NCI-H345 (cell line): ENCODE data around the gene RPL7A.
"Not testable (repeated sequence)": the region's sequence is repeated elsewhere in the genome, so short reads cannot be mapped to it uniquely, and the experiment has no call there.

Experiments
- DNase-seq: peaks from one replicate; lab custom pipeline; 2025; lab: John Stamatoyannopoulos, UW

RPL7A gene

DNA sequence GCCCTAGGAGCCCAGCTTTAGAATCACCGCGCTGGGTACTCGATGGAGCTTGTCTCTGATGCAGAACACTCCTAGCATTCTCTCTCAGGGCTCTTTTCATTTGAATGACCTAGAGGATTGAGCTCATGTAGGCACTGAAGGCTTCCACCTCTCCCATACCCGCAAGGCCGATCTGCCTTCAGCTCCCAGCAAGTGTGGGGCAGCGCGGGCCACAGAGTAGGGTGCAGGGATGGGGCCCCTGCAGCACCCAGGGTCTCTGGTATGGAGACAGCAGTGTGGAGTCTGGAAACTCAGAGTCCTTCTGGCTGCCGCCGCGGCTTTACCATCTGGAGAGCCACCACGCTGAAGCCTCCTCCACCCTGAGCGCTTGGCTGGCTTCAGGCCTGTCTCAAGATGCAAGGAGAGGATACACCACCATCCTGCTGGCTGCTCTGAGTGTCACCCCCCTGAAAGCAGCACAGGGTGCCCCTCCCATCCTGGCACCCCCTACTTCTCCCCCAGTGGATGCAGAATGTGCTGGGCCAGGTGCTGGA, 41.1 kb downstream of the RPL7A start:
- DNase-seq = no peak

DNA sequence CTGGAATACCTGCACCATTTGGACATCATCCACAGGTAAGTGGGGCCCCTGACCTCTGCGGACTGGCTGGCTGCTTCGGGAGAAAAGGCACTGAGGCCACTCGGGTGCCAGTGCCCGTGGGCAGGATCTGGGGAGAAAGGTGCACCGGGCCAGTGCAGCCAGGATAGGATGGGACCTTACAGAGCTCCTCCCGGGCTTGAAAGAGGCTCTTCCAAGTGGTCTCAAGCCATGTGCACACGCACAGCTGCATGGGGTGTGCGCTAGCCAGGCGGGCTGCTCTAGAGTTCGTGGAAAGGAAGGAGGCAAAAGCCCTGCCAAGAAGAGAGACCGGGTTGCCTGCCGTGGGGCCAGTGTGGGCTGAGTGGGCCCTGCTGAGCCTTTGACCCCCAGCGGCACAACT, 41.5 kb downstream of the RPL7A start:
- no peak for DNase-seq

DNA sequence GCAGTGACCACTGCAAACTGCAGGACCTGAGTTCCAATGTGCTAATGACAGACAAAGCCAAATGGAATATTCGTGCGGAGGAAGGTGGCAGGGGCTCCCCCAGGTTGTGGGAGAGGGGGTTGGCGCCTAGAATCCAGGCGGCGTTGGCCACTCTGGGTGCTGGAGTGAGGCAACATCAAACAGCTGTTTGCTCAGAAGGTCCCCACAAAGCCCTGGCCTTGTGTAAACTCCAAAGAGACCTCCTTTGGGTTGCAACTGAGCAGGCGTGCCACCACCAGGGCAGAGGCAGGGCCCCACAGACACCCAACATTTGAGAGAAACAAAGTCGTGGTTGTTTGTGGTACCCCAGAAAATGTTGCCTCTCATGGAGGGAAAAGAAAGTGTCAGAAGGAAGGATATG, 42.7 kb downstream of the RPL7A start:
- no peak for DNase-seq

GRCh38 chr9:133391449-133391848, 43.4 kb downstream of the RPL7A start:
- DNase-seq = not testable (repeated sequence)

DNA sequence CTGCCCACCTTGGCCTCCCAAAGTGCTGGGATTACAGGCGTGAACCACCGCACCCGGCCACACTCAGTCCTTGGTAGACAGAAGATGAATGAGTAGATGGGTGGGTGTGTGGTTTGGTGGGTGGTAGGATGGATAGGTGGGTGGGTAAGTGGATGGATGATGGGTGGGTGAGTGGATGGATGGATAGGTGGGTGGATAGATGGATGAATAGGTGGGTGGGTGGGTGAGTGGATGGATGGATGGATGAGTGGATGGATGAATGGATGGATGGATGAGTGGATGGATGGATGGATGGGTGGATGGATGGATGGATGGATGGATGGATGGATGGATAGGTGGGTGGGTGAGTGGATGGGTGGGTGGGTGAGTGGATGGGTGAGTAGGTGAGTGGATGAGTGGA, 44.3 kb downstream of the RPL7A start:
- not testable (repeated sequence) for DNase-seq

- no peak for DNase-seq
Measured at GRCh38 chr9:133393399-133393798, 45.4 kb downstream of the RPL7A start.

DNA sequence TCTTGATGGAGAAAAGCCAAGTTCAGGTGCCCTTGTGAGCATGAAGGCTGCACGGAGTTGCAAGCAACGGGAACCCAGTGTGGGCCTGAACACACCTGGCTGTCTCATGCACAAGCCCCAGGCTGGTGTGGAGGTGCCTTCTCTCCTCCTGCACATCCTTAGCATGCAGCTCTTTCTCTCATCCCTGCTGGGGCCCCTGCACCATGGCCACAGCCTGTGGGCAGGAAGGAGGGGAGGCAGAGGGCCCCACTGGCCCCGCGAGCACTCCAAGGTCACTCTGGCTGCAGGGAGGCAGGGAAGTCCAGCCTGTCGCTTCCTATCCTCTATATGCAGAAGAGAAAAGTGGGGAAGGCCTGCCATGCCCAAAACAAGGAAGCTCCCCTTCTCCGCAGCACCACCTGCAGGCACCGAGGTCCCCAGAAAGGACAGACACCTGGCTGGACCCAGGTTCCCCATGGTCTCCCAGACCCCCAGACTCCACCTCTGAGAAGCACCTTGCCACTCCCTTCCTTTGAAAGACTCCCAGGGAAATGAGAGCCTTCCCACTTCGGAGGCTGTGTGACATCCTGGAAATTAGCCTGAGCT, 46.8 kb downstream of the RPL7A start:
- no peak for DNase-seq

GRCh38 chr9:133396952-133397351, 48.9 kb downstream of the RPL7A start:
- no peak for DNase-seq

DNA sequence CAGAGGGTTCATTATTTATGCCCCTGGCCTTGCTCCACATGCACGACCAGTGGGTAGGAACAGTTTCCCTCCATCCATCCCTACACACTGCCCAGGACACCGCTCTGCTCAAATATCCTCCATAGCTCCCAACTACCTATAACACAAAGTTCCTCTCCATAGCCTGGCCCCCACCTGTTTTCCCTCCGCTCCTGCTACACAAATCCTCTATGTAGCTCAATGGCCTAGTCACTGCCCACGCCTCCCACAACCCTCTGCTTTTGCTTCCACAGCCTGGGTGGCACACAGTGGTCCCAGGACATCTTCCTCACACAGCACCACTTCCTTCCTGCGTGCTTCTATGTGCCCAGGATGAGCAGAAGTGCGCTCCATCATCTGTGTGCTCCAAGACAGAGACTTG, 49.4 kb downstream of the RPL7A start:
- DNase-seq = no peak

DNA sequence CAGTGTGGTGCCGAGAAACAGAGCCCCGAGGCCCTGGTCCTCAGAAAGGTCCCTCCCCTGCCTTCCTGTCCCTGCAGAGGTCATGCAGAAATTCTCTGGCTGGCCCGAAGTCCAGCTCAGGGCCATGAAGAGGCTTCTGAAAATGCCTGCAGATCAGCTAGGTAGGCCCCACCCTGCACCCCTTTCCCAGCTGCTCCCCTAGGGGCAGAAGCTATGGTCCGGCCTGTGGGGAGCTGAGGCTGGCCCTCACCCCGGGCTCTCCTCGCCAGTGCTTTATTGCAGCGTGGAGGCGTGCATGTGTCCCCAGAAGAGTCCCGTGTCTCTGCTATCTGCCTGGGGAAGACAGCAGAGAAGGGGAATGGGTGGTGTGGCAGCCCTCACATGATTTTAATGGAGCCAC, 49.9 kb downstream of the RPL7A start:
- no peak for DNase-seq

- no peak for DNase-seq
Measured at GRCh38 chr9:133400292-133400691, 52.3 kb downstream of the RPL7A start.
